Measurements from ENCODE around the gene CDK1.

The CDK1 gene

DNA sequence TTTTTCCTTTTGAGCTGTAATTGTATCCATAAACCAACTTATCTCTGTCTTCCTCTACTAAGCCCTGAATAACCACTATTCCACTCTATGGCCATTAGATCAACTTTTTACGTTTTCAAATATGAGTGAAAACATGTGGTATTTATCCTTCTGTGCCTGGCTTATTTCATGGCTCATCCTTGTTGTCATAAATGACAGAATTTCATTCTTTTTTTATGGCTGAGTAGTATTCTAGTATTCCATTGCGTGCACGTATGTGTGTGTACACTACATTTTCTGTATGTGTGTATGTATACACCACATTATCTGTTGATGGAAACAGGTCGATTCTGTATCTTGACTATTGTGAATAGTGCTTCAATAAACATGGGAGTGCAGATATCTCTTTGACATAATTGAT is 11.1 kb downstream of the CDK1 start:
- no peak overlapping the region for H3K4me3 ChIP-seq (replicated peaks in 1 of 2; ENCODE audit: low read depth in 2 of 2, low read length in 2 of 2)
- no peak for DNase-seq (ENCODE audit: low read depth in 2 of 2)
- TF ChIP-seq, protein P1, sequence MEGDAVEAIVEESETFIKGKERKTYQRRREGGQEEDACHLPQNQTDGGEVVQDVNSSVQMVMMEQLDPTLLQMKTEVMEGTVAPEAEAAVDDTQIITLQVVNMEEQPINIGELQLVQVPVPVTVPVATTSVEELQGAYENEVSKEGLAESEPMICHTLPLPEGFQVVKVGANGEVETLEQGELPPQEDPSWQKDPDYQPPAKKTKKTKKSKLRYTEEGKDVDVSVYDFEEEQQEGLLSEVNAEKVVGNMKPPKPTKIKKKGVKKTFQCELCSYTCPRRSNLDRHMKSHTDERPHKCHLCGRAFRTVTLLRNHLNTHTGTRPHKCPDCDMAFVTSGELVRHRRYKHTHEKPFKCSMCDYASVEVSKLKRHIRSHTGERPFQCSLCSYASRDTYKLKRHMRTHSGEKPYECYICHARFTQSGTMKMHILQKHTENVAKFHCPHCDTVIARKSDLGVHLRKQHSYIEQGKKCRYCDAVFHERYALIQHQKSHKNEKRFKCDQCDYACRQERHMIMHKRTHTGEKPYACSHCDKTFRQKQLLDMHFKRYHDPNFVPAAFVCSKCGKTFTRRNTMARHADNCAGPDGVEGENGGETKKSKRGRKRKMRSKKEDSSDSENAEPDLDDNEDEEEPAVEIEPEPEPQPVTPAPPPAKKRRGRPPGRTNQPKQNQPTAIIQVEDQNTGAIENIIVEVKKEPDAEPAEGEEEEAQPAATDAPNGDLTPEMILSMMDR (IDR thresholded peaks at IDR 0.05; ENCODE audit: low read depth, low read length): no peak

DNA sequence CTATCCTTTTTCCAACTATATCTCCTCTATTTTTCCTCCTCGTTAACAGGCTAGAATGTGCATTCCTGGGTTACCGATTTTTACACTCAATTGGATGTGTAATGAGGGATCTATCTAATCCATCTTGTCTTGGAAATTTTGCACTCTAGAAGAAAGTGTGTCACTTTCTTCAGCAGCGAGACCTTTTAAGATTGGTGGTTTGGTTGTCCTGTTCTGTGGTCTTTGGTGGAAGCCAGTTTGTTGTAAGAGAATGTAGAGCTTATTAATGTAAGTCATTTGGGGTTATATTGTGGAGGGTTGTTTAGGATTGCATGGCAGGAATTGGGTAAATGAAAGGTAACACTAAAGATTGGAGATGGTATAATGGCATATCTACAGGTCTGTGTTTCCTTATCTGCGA is 16.7 kb downstream of the CDK1 start:
- TF ChIP-seq, protein P1 (IDR thresholded peaks at IDR 0.05; ENCODE audit: low read depth, low read length): no peak
- DNase-seq (ENCODE audit: low read depth in 2 of 2): no peak
- H3K4me3 ChIP-seq (replicated peaks in 1 of 2; ENCODE audit: low read depth in 2 of 2, low read length in 2 of 2): no peak overlapping the region

DNA sequence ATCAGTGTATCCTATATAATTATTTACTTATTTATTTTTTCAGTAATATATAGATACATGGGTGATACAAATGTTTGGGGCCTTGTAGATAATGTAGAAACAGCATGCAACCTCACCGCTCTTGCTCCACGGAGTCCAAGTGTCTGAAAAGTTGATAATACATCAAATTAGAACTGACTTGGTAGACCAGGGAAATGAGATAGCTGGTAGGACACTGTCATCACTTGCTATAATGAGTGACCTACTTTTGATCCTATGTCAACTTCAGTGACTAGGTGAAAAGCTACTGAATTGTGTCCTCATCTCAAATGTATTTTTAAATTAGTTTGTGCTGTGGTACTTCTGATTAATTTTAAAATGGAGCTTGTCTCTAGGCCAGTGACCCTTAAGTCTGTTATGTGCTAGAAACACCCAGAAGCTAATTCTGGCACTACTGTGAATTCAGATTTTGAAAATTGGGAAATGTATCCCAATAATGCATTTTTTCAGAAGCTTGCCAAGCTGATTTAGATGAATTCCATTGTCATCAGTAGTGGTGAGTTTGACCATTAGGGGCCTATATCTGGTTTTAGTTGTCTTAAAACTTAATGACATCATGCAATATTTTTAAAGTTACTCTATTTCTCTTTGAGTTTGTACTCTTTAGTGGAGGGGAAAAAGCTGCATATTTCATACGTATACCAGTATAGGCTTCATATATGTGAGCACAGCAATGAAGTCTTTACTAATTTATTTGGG is 17.4 kb downstream of the CDK1 start:
- no peak overlapping the region for H3K4me3 ChIP-seq (replicated peaks in 1 of 2; ENCODE audit: low read depth in 2 of 2, low read length in 2 of 2)
- TF ChIP-seq, protein P1 (IDR thresholded peaks at IDR 0.05; ENCODE audit: low read depth, low read length): no peak
- no peak for DNase-seq (ENCODE audit: low read depth in 2 of 2)

DNA sequence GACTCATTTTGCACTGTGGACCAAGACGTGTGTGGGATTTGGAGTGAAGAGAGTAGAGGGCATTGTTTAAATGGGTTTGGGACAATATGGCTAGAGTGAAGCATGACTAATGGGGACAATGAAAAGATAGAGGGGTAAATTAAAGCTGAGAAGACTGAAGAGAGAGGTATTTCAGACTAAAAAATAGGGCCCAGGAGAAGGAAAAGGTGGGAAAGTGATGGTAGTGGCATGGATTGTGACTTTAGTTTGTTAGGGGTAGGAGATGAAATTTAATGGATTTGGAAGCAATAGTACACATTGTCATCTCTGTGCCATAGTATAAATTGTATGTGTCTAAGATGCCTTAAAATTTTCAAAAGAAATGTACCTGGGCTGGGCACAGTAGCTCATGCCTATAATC is 18.2 kb downstream of the CDK1 start:
- DNase-seq (ENCODE audit: low read depth in 2 of 2): no peak
- no peak overlapping the region for H3K4me3 ChIP-seq (replicated peaks in 1 of 2; ENCODE audit: low read depth in 2 of 2, low read length in 2 of 2)
- TF ChIP-seq, protein P1 (IDR thresholded peaks at IDR 0.05; ENCODE audit: low read depth, low read length): no peak

DNA sequence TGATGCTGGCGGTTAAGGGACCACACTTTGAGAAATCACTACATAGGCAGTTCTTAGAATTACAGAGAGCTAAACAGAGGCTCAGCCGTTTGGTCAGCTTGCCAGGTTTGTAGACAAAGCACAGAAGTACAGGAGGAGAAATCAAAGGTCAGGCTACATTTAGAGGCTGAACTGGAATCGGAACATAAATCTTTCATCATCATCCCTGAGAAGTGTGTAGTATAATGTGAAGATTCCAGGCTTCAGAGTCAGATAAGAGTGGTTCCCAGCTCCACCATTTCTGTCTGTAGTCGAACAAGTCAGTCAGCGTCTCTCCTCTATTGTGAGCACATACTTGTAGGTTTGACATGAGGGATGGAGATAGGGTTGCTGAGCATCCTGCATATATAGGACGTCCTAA is 18.9 kb downstream of the CDK1 start:
- H3K4me3 ChIP-seq (replicated peaks in 1 of 2; ENCODE audit: low read depth in 2 of 2, low read length in 2 of 2): no peak overlapping the region
- DNase-seq (ENCODE audit: low read depth in 2 of 2): no peak
- TF ChIP-seq, protein P1 (IDR thresholded peaks at IDR 0.05; ENCODE audit: low read depth, low read length): no peak

DNA sequence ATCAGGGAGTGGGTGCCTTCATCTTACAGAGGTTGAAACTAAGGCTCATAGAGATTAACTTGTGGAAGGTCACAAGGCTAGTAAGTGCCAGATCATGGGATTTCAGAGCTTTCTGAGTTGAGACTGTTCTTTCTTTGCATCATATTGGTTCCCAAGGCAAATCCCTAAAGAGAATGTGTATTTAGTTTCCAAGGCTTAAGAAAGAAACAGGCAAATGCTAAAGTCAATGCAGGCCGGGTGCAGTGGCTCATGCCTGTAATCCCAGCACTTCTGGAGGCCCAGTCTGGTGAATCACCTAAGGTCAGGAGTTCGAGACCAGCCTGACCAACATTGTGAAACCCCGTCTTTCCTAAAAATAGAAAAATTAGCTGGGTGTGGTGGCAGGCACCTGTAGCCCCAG is 19.8 kb downstream of the CDK1 start:
- no peak overlapping the region for H3K4me3 ChIP-seq (replicated peaks in 1 of 2; ENCODE audit: low read depth in 2 of 2, low read length in 2 of 2)
- TF ChIP-seq, protein P1 (IDR thresholded peaks at IDR 0.05; ENCODE audit: low read depth, low read length): no peak
- DNase-seq (ENCODE audit: low read depth in 2 of 2): peak in 1 of 2 donors; percentile 60

DNA sequence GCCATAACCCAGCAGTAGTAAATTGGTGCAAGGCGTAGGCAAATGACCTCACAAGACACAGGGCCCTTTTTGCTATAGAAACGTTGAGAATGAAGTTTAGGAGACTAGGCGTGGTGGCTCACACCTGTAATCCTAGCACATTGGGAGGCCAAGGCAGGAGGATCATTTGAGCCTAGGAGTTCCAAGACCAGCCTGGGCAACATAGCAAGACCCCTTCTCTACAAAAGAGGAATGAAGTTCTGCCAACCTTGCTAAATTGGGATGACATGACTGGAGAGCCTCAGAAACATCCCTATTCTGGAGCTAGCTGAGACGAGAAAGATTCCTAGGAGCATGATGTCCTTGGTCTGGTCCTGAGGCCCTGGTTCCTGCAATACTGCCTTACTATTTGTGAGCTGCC is 20.6 kb downstream of the CDK1 start:
- DNase-seq (ENCODE audit: low read depth in 2 of 2): no peak
- TF ChIP-seq, protein P1 (IDR thresholded peaks at IDR 0.05; ENCODE audit: low read depth, low read length): no peak
- no peak overlapping the region for H3K4me3 ChIP-seq (replicated peaks in 1 of 2; ENCODE audit: low read depth in 2 of 2, low read length in 2 of 2)

Measured in cardiac fibroblast (primary cell).